OCI-LY3 (cell line): ENCODE measurements around the gene SMC1B.

ENCODE experiments used
- CTCF ChIP-seq: fragments of 200-600, 300-600 bp; sonication (generic); IDR thresholded peaks from 2 replicates; pipeline ENCODE4 v1.5.1; 2014; ENCODE audit warnings: antibody characterized with exemption, low read length, low read depth
- EZH2phosphoT487 ChIP-seq: fragments of 200-600 bp; shearing (Covaris generic); IDR thresholded peaks from 2 replicates; pipeline ENCODE4 v1.6.1; 2018; ENCODE audit warnings: antibody characterized with exemption, mixed run types, low read depth

- TF ChIP-seq CTCF: no peak
- no peak for TF ChIP-seq EZH2phosphoT487
Measured at GRCh38 chr22:45334528-45334927, 78.9 kb downstream of the SMC1B start.
